ENCODE results near the gene DNAH9. TPM values are rescaled to one million over a fixed set of nuclear protein-coding genes. Genes with fewer than 3 reads are reported as not detected.
"Not testable (repeated sequence)": the region's sequence is repeated elsewhere in the genome, so short reads cannot be mapped to it uniquely, and the experiment has no call there.

Gene DNAH9
- total RNA-seq, 4 donors from 2014 or later: 0.41 to 1.9 (median 0.79) TPM; not detected in 1

DNA sequence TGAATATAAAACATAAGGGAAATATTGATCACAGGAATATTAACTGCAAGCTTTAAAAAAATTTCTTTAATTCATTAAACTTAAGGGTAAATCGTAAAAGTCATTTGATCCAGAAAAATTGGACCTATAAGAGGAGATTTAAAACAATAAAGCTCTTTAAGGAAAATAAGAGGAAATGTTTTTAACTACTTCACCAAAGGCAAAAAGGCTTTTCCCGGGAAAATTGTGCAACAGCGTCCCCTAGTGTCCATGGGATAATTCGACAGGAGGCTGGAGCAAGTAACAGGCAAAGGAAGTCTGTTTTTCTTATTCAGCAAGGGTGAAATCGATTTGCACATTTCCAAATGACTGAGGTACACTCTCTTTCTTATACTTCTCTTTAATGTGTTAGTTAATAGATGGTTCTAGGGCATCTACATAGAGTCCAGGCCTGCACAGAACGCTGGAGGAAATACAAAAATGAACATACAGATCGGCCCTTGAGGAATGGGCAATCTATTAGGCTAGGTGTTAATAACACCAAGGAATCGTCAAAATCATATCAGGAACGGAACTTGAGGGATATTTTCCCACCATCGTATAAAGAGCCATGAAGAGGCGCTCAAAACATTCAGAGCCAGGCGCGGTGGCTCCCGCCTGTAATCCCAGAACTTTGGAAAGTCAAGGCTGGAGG is 337.6 kb downstream of the DNAH9 start:
- DNase-seq: peak; percentile 67
- Histone ChIP-seq H3K4me1 (no peaks in the 10 kb centered on the region), H3K9me3 (no peaks in the 10 kb centered on the region), H3K27ac (no peak overlapping the region), H3K36me3 (no peaks in the 10 kb centered on the region), H3K4me3 (no peak overlapping the region), H3K27me3 (no peaks in the 10 kb centered on the region)
- no peak for TF ChIP-seq EP300 (IDR thresholded peaks at IDR 0.05; ENCODE audit: low read depth)
- TF ChIP-seq, protein P1, sequence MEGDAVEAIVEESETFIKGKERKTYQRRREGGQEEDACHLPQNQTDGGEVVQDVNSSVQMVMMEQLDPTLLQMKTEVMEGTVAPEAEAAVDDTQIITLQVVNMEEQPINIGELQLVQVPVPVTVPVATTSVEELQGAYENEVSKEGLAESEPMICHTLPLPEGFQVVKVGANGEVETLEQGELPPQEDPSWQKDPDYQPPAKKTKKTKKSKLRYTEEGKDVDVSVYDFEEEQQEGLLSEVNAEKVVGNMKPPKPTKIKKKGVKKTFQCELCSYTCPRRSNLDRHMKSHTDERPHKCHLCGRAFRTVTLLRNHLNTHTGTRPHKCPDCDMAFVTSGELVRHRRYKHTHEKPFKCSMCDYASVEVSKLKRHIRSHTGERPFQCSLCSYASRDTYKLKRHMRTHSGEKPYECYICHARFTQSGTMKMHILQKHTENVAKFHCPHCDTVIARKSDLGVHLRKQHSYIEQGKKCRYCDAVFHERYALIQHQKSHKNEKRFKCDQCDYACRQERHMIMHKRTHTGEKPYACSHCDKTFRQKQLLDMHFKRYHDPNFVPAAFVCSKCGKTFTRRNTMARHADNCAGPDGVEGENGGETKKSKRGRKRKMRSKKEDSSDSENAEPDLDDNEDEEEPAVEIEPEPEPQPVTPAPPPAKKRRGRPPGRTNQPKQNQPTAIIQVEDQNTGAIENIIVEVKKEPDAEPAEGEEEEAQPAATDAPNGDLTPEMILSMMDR (IDR thresholded peaks at IDR 0.05): peak; percentile 74 to 85 (median 84)
- in situ Hi-C loops (cut with MboI; ENCODE audit: low pct_ligation_motif_present in 1 of 4, low pct_unique_long_range_greater_than_20kb in 1 of 4, low sequenced_read_pairs in 3 of 4) (loop anchor here in 1 of 4 donors (10.0 kb wide), 1 partner anchor 1061 kb away; no protein-coding TSS in a partner anchor), intact Hi-C loops (cut with DNase I; ENCODE audit: low total_unique reads) (no loop called here)
- 46 to 49% methylated on average over 14 of the region's 14 CpGs for WGBS, 2 donors (ENCODE audit: low coverage in 1 of 2)

DNA sequence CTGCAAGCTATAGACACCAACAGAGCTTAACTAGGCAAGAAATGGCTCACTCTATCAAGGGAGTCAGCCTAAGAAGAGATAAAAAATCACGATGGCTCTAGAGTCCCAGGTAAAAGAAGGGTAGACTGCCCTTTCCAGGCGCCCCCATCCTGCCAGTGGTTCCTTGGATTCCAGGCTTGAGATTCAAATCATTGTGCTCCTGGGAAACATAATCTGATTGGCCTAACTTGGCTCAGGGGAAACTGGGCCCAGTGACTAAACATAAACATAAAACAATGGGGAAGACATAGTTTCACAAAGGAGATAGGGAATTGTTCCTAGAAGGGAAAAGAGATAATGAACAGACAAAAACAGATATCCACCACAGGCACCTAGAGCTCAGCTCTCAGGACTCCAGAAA is 342.6 kb downstream of the DNAH9 start:
- intact Hi-C loops (cut with DNase I; ENCODE audit: low total_unique reads) (no loop called here), in situ Hi-C loops (cut with MboI; ENCODE audit: low pct_ligation_motif_present in 1 of 4, low pct_unique_long_range_greater_than_20kb in 1 of 4, low sequenced_read_pairs in 3 of 4) (no loop called here)
- DNase-seq: no peak
- Histone ChIP-seq H3K27ac (no peak overlapping the region), H3K4me1 (no peaks in the 10 kb centered on the region), H3K27me3 (no peaks in the 10 kb centered on the region), H3K36me3 (no peaks in the 10 kb centered on the region), H3K9me3 (no peaks in the 10 kb centered on the region), H3K4me3 (no peak overlapping the region)
- 93 to 94% methylated on average over 2 of the region's 2 CpGs for WGBS, 2 donors (ENCODE audit: low coverage in 1 of 2)
- TF ChIP-seq POLR2A (IDR thresholded peaks at IDR 0.05) (no peak), EP300 (IDR thresholded peaks at IDR 0.05; ENCODE audit: low read depth) (no peak), POLR2AphosphoS5 (IDR thresholded peaks at IDR 0.05) (no peak)
- TF ChIP-seq, protein P1 (IDR thresholded peaks at IDR 0.05): no peak

DNA sequence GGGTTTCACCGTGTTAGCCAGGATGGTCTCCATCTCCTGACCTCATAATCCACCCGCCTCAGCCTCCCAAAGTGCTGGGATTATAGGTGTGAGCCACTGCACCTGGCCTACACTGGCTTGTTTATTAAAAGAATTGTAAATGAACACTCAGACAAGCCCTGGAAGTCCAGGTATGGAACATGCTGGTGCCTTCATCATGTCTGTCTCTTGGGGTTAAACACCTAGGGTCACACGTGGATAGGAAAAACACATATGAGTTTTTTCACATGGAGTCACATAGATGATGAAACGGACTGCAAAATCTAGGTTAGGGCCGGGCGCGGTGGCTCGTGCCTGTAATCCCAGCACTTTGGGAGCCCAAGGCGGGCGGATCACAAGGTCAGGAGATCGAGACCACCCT is 344.8 kb downstream of the DNAH9 start:
- DNase-seq; H3K9me3 ChIP-seq; H3K4me3 ChIP-seq; intact Hi-C loops (cut with DNase I; ENCODE audit: low total_unique reads); H3K27ac ChIP-seq; H3K27me3 ChIP-seq; in situ Hi-C loops (cut with MboI; ENCODE audit: low pct_ligation_motif_present in 1 of 4, low pct_unique_long_range_greater_than_20kb in 1 of 4, low sequenced_read_pairs in 3 of 4); H3K4me1 ChIP-seq; H3K36me3 ChIP-seq: not testable (repeated sequence)
- WGBS, 2 donors (ENCODE audit: low coverage in 1 of 2): 89 to 91% methylated on average over 7 to 11 of the region's 11 CpGs

DNA sequence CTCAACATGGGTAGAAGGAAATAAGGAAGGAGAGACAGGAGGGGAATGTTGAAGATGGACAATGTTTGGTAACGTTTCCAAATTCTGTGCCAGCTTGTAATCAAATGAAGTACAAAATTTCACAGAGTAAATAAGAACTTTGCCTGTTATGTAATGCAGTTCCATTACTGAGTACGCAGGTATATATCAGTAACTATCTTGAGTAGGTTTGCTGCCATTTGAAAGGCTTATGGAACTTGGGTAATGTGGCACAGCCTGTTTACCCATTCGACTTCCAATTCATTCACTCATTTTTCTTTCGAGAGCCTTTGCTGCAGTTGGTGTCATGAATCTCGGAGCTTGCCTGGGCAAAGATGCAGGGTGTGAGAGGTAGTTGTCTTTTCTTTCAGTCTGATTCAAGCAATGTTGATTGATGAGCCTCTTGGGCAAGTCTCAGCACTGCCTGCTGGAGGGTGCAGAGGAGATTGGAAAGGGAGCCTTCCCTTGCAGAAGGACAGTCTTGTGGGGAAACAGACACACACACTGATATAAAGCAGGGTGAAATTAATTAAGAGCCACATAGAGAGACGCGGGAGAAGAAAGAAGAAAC is 345.6 kb downstream of the DNAH9 start:
- no peaks in the 10 kb centered on the region for H3K27me3 ChIP-seq
- WGBS, 2 donors (ENCODE audit: low coverage in 1 of 2): 76 to 84% methylated on average over 5 to 7 of the region's 7 CpGs
- H3K9me3 ChIP-seq: no peaks in the 10 kb centered on the region
- no peak overlapping the region for H3K4me3 ChIP-seq
- TF ChIP-seq EP300 (IDR thresholded peaks at IDR 0.05; ENCODE audit: low read depth) (no peak), POLR2AphosphoS5 (IDR thresholded peaks at IDR 0.05) (no peak), POLR2A (IDR thresholded peaks at IDR 0.05) (no peak)
- TF ChIP-seq, protein P1 (IDR thresholded peaks at IDR 0.05): no peak
- no peak for DNase-seq
- in situ Hi-C loops (cut with MboI; ENCODE audit: low pct_ligation_motif_present in 1 of 4, low pct_unique_long_range_greater_than_20kb in 1 of 4, low sequenced_read_pairs in 3 of 4) (no loop called here), intact Hi-C loops (cut with DNase I; ENCODE audit: low total_unique reads) (no loop called here)
- H3K36me3 ChIP-seq: no peaks in the 10 kb centered on the region
- H3K4me1 ChIP-seq: no peaks in the 10 kb centered on the region
- H3K27ac ChIP-seq: no peak overlapping the region
